Subcutaneous abdominal adipose tissue (tissue), 5 donors: ENCODE results near the gene UNCX.
"Not testable (repeated sequence)": the region's sequence is repeated elsewhere in the genome, so short reads cannot be mapped to it uniquely, and the experiment has no call there.

Source experiments
- H3K27ac ChIP-seq: one replicate; pipeline ENCODE4 v1.7.0; 2013; ENCODE audit warnings: low read depth, mild to moderate bottlenecking, inconsistent platforms, low read length, moderate library complexity
- H3K27me3 ChIP-seq, 5 donors: one replicate each; pipeline ENCODE4 v1.7.0; 2013; ENCODE audit warnings: low read length in 5 of 5, inconsistent platforms in 1 of 5; ENCODE audit not compliant: control insufficient read depth in 5 of 5, insufficient read depth in 4 of 5
- H3K36me3 ChIP-seq, 5 donors: one replicate each; pipeline ENCODE4 v1.7.0; 2013; ENCODE audit warnings: low read length in 5 of 5; ENCODE audit not compliant: control insufficient read depth in 5 of 5, insufficient read depth in 5 of 5
- H3K4me1 ChIP-seq, 5 donors: one replicate each; pipeline ENCODE4 v1.7.0; 2013; ENCODE audit warnings: low read length in 5 of 5, mild to moderate bottlenecking in 3 of 5, moderate library complexity in 1 of 5; ENCODE audit not compliant: control insufficient read depth in 5 of 5, insufficient read depth in 5 of 5
- H3K4me3 ChIP-seq, 5 donors: one replicate each; pipeline ENCODE4 v1.7.0; 2013; ENCODE audit warnings: low read length in 5 of 5, low read depth in 1 of 5
- H3K9ac ChIP-seq, 5 donors: one replicate each; pipeline ENCODE4 v1.7.0; 2013; ENCODE audit warnings: low read length in 5 of 5, mild to moderate bottlenecking in 4 of 5, moderate library complexity in 3 of 5
- H3K9me3 ChIP-seq, 5 donors: one replicate each; pipeline ENCODE4 v1.7.0; 2013; ENCODE audit warnings: low read length in 5 of 5; ENCODE audit not compliant: control insufficient read depth in 5 of 5
- donor health status: healthy.
- donor health status: healthy.
- donor health status: healthy.
- donor health status: healthy.
- donor health status: healthy.

Gene UNCX

DNA sequence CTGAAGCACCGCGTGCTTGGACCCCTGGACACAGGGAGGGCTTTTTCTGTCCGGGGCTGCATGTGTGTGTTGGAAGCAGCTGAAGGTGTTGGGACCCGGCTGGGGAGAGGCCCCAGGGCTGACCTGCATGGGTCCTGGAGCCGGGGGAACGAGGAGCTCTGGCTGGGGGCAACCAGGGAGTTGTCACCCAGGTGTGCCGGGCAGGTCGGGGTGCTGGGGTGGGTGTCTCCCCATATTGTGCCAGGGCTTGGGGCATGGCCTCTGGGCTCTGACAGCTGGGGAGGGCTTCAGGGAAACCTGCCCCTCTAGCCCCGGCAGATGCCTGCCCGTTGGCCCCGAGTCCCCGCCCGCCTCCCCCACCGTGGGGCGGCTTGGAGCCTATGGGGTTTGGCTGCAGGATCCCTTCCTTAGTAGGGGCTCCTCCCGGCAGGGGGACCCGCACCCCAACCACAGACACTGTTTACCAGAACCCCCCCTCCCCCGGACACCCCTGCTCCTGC, 42.3 kb downstream of the UNCX start:
- Histone ChIP-seq H3K9ac (no peak overlapping the region), H3K27ac (no peak overlapping the region), H3K9me3 (peaks cover 0 to 7% (median 6%) of the 10 kb centered on the region in 5 donors), H3K4me1 (no peaks in the 10 kb centered on the region), H3K36me3 (no peaks in the 10 kb centered on the region), H3K27me3 (peaks cover 24 to 37% (median 26%) of the 10 kb centered on the region in 5 donors), H3K4me3 (no peak overlapping the region)

DNA sequence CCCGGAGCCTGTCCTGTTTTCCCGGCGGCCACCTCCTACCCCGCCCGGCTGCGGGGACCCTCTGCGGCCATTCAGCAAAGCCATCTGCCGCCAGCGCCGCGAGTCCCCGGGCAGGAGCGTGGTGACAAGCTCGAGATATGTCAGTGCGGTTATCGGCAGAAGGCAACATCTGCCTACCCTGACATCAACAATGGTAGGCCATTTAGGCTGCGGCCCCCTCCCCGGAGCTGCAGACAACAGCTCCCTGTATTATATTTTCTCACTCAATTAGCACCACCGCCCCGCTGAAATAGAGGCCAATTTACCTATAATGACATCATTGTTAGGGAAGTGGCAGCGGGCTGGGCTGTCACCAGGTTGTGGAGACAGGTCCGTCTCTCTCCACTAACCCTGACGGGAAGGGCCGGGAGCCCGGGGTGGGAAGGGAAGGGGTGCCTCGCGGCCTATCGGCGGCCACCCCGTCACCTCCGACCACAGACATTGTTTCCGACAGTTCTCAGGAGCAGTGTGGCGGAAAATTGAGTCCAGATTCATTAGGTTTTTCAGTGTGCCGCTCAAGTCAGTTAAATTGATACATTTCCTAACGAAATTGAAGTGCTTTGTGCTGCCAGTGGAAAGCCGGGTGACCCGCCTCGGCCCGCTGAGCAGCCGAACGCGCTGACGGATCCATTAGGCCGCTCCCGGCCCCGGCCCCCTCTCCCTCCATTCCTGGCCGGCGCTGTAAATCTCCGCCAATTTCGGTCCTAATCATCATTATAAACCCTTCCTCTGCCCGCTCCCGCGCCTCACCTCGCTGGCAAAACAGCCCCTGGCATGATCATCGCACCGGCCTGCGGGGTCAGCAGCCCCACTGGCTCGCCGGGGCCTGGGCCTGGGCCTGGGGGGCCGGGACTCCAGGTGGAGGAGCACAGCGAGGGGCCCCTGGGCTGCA, 43.0 kb downstream of the UNCX start:
- Histone ChIP-seq H3K36me3 (no peaks in the 10 kb centered on the region), H3K27me3 (peaks cover 17 to 30% (median 24%) of the 10 kb centered on the region in 5 donors), H3K9ac (no peak overlapping the region), H3K9me3 (peaks cover 0 to 9% (median 6%) of the 10 kb centered on the region in 5 donors), H3K4me1 (no peaks in the 10 kb centered on the region), H3K27ac (no peak overlapping the region), H3K4me3 (no peak overlapping the region)

DNA sequence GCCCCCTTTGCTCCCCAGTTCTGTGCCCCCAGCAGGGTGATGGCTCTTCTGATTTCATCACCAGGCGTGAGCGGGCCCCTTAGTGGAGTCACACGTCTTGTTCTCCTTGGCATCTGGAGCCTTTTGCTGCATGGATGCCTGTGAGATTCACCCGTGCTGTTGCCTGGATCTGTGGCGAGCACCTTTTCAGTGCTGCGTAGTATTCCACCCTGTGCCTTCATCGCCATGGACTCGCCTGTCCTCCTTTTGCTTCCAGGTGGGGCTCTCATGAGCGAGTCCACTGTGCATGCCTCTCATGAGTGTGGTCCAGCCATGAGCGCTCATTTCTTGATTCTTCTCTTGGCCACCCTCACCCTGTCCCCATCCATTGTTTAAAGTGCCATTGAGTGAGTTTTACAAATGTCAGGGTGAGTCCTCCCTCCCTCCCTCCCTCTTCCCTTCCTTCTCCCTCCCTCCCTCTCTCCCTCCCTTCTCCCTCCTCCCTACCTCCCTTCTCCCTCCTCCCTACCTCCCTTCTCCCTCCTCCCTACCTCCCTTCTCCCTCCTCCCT, 44.0 kb downstream of the UNCX start:
- Histone ChIP-seq H3K9ac (no peak overlapping the region), H3K9me3 (peaks cover 0 to 9% (median 6%) of the 10 kb centered on the region in 5 donors), H3K4me1 (no peaks in the 10 kb centered on the region), H3K4me3 (no peak overlapping the region), H3K27ac (no peak overlapping the region), H3K36me3 (no peaks in the 10 kb centered on the region), H3K27me3 (peaks cover 11 to 25% (median 19%) of the 10 kb centered on the region in 5 donors)

DNA sequence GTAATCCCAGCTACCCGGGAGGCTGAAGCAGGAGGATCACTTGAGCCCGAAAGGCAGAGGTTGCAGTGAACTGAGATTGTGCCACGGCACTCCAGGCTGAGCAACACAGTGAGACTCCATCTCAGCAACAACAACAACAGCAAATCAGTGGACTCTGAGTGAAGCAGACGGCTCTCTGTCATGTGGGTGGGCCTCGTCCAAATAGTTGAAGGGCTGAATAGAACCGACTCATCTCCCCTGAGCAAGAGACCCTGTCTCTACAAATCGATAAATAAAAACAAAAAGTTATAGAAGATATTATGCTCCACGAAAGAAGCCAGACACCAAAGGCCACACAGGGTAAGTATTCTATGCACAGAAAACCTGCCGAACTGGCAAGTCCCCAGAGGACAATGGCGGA, 45.9 kb downstream of the UNCX start:
- H3K36me3 ChIP-seq = no peaks in the 10 kb centered on the region
- no peaks in the 10 kb centered on the region for H3K4me1 ChIP-seq
- H3K4me3 ChIP-seq = no peak overlapping the region
- peaks cover 0 to 9% (median 2%) of the 10 kb centered on the region in 5 donors for H3K9me3 ChIP-seq
- H3K27ac ChIP-seq = no peak overlapping the region
- H3K27me3 ChIP-seq = peaks cover 11 to 24% (median 19%) of the 10 kb centered on the region in 5 donors
- no peak overlapping the region for H3K9ac ChIP-seq

DNA sequence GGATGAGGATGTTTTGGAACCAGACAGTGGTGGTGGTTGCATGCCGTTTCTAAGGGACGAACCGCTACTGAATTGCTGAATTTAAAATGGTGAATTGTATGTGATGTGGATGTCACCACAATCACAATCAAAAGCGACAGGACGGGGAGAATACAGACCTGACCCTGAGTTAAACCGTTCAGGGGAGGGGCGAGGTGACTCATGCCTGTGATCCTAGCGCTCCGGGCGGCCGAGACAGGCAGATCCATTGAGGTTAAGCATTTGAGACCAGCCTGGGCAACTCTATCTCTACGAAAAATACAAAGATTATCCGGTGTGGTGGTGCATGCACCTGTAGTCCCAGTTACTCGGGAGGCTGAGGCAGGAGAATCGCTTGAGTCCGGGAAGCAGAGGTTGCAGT, 46.4 kb downstream of the UNCX start:
- no peak overlapping the region for H3K4me3 ChIP-seq
- no peaks in the 10 kb centered on the region for H3K4me1 ChIP-seq
- H3K27me3 ChIP-seq = peaks cover 13 to 26% (median 19%) of the 10 kb centered on the region in 5 donors
- H3K9me3 ChIP-seq = peaks cover 0 to 9% (median 2%) of the 10 kb centered on the region in 5 donors
- H3K27ac ChIP-seq = no peak overlapping the region
- no peak overlapping the region for H3K9ac ChIP-seq
- H3K36me3 ChIP-seq = no peaks in the 10 kb centered on the region

DNA sequence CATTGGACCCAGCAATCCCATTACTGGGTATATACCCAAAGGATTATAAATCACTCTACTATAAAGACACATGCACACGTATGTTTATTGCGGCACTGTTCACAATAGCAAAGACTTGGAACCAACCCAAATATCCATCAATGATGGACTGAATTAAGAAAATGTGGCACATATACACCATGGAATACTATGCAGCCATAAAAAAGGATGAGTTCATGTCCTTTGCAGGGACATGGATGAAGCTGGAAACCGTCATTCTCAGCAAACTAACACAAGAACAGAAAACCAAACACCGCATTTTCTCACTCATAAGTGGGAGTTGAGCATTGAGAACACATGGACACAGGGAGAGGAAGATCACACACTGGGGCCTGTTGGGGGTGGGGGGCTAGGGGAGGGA, 47.2 kb downstream of the UNCX start:
- H3K4me1 ChIP-seq, H3K27ac ChIP-seq, H3K9ac ChIP-seq, H3K4me3 ChIP-seq, H3K9me3 ChIP-seq, H3K36me3 ChIP-seq: not testable (repeated sequence)
- peaks cover 15 to 26% (median 20%) of the 10 kb centered on the region in 5 donors for H3K27me3 ChIP-seq

DNA sequence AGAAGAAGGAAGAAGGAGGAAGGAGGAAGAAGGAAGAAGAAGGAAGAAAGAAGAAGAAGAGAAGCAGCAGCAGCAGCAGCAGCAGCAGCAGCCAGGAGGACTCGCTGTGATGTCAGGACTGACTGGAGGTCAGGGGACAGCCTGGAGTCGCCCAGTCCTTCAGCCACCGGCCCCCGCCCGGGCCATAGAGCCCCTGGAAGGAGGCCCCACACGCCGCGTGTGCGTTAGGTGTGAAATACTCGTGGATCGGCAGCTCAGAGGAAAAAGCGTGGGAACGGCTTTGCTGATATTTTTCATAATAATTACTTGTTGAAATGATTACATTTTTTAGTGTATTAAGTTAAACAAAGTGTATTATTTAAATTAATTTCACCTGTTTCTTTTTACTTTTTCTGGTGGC, 48.4 kb downstream of the UNCX start:
- no peaks in the 10 kb centered on the region for H3K36me3 ChIP-seq
- H3K27ac ChIP-seq = no peak overlapping the region

DNA sequence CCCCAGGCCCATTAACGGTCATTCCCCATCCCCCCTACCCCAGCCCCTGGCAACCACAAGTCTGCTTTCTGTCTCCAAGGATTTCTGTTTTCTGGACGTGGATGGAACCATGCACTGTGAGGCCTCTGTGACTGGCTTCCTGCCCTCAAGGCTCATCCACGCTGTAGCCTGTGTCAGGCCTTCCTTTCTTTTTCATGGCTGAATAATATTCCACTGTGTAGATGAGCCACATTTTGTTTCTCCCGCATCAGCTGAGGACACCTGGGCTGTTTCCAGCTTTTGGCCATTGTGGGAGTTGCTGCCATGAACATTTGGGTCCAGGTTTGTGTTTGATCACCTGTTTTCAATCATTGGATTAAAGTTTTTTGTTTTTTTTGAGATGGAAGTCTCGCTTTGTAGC, 50.0 kb downstream of the UNCX start:
- Histone ChIP-seq H3K4me1 (no peaks in the 10 kb centered on the region), H3K27me3 (peaks cover 2 to 24% (median 10%) of the 10 kb centered on the region in 5 donors), H3K4me3 (no peak overlapping the region), H3K9me3 (peaks cover 0 to 5% (median 0%) of the 10 kb centered on the region in 5 donors), H3K36me3 (no peaks in the 10 kb centered on the region), H3K9ac (no peak overlapping the region), H3K27ac (no peak overlapping the region)

More for the DNA sequence above, 48.4 kb downstream of the UNCX start:
- peaks cover 0 to 9% (median 2%) of the 10 kb centered on the region in 5 donors for H3K9me3 ChIP-seq
- H3K4me3 ChIP-seq = no peak overlapping the region
- no peaks in the 10 kb centered on the region for H3K4me1 ChIP-seq
- peaks cover 7 to 25% (median 15%) of the 10 kb centered on the region in 5 donors for H3K27me3 ChIP-seq
- no peak overlapping the region for H3K9ac ChIP-seq

DNA sequence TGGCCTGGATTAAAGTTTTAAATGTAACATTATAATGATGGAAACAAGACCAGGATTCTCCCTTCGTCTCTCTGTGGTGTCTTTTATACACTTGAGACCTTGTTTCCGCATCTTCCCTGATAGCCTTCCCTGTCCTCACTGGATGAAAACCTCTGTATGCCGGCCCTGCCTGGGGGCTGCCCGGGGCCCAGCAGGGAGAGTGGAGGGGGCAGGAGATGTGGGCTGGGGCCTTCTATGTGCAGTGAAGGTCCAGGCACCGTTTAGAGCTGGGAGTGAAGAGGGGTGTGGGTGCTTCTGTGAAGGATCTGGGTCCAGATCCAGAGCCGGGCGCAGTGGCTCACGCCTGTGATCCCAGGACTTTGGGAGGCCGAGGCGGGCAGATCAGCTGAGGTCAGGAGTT, 50.7 kb downstream of the UNCX start:
- Histone ChIP-seq H3K4me1 (no peaks in the 10 kb centered on the region), H3K9me3 (peaks cover 0 to 5% (median 0%) of the 10 kb centered on the region in 5 donors), H3K36me3 (no peaks in the 10 kb centered on the region), H3K9ac (no peak overlapping the region), H3K4me3 (no peak overlapping the region), H3K27me3 (peaks cover 2 to 30% (median 10%) of the 10 kb centered on the region in 5 donors), H3K27ac (no peak overlapping the region)
